Measurements from ENCODE around the gene MRTFB.
A peak's percentile ranks its signal among the peaks of the same experiment; 100 is the strongest.

MRTFB gene

GRCh38 chr16:14125708-14126107, 54.6 kb downstream of the MRTFB start:
- H3K27me3 ChIP-seq (ENCODE audit: low read depth, low read length), result no peaks in the 10 kb centered on the region
- peak overlapping the region; percentile 10; the same call in 1 of the 2 replicates for H3K9ac ChIP-seq (ENCODE audit: low read length)
- peak overlapping the region; percentile 79 for H3K4me2 ChIP-seq (ENCODE audit: low read length)
- peak overlapping the region; percentile 72 for H3K4me3 ChIP-seq (ENCODE audit: low read length)
- H3K9me3 ChIP-seq (ENCODE audit: insufficient read depth, low read length), result no peaks in the 10 kb centered on the region
- no peak for TF ChIP-seq CTCF (IDR thresholded peaks at IDR 0.05; ENCODE audit: low read depth, low read length)
- TF ChIP-seq EZH2phosphoT487 (IDR thresholded peaks at IDR 0.05; ENCODE audit: low read depth), result no peak
- H3K27ac ChIP-seq (ENCODE audit: low read length), result no peak overlapping the region
- no peak overlapping the region for H2AFZ ChIP-seq (ENCODE audit: low read depth, low read length)
- peaks cover 14% of the 10 kb centered on the region for H3K79me2 ChIP-seq (ENCODE audit: low read length)
- 0 out of 2 replicates have a peak, but pooled peaks cover 4% of the 10 kb centered on the region for H4K20me1 ChIP-seq (ENCODE audit: insufficient read depth, low read length)
- H3K4me1 ChIP-seq (ENCODE audit: low read length), result peaks cover 29% of the 10 kb centered on the region
- H3K36me3 ChIP-seq (replicated peaks; ENCODE audit: low read depth, low read length), result no peaks in the 10 kb centered on the region

DNA sequence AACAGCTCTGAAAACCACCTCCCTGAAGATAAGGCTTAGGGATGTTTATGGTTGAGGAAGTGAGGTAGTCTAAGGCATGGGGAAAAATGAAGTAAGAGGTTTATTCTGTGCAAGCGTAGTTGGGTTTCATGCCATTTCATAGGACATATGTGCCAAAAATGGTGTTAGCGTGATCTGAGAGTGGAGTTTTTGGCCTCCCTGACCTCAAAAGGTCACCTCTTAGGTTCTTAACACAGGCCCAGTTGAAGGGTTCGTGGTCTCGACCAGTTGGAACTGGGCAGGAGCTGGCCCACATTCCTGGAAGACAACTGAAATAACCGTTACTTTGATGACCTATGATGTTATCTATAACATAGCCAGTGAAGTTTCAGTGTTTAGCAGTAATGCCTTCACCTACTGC, 57.0 kb downstream of the MRTFB start:
- Histone ChIP-seq H3K27ac (ENCODE audit: low read length) (no peak overlapping the region), H3K9ac (ENCODE audit: low read length) (no peak overlapping the region), H3K9me3 (ENCODE audit: insufficient read depth, low read length) (no peaks in the 10 kb centered on the region), H2AFZ (ENCODE audit: low read depth, low read length) (no peak overlapping the region), H4K20me1 (ENCODE audit: insufficient read depth, low read length) (no peaks in the 10 kb centered on the region), H3K4me2 (ENCODE audit: low read length) (no peak overlapping the region), H3K27me3 (ENCODE audit: low read depth, low read length) (no peaks in the 10 kb centered on the region), H3K4me3 (ENCODE audit: low read length) (no peak overlapping the region), H3K36me3 (replicated peaks; ENCODE audit: low read depth, low read length) (peaks cover 3% of the 10 kb centered on the region), H3K4me1 (ENCODE audit: low read length) (peaks cover 31% of the 10 kb centered on the region), H3K79me2 (ENCODE audit: low read length) (peaks cover 13% of the 10 kb centered on the region)
- TF ChIP-seq EZH2phosphoT487 (IDR thresholded peaks at IDR 0.05; ENCODE audit: low read depth) (no peak), CTCF (IDR thresholded peaks at IDR 0.05; ENCODE audit: low read depth, low read length) (no peak)

- H3K79me2 ChIP-seq (ENCODE audit: low read length), result peaks cover 13% of the 10 kb centered on the region
- no peak overlapping the region for H2AFZ ChIP-seq (ENCODE audit: low read depth, low read length)
- no peaks in the 10 kb centered on the region for H3K9me3 ChIP-seq (ENCODE audit: insufficient read depth, low read length)
- no peak overlapping the region for H3K9ac ChIP-seq (ENCODE audit: low read length)
- H3K4me1 ChIP-seq (ENCODE audit: low read length), result peaks cover 32% of the 10 kb centered on the region
- peaks cover 3% of the 10 kb centered on the region for H3K36me3 ChIP-seq (replicated peaks; ENCODE audit: low read depth, low read length)
- no peaks in the 10 kb centered on the region for H3K27me3 ChIP-seq (ENCODE audit: low read depth, low read length)
- H4K20me1 ChIP-seq (ENCODE audit: insufficient read depth, low read length), result no peaks in the 10 kb centered on the region
- TF ChIP-seq EZH2phosphoT487 (IDR thresholded peaks at IDR 0.05; ENCODE audit: low read depth) (no peak), CTCF (IDR thresholded peaks at IDR 0.05; ENCODE audit: low read depth, low read length) (no peak)
- H3K27ac ChIP-seq (ENCODE audit: low read length), result no peak overlapping the region
- no peak overlapping the region for H3K4me2 ChIP-seq (ENCODE audit: low read length)
- H3K4me3 ChIP-seq (ENCODE audit: low read length), result no peak overlapping the region
These were observed 58.4 kb downstream of the MRTFB start for GRCh38 chr16:14129502-14129901.

GRCh38 chr16:14131774-14132695, 60.9 kb downstream of the MRTFB start:
- Histone ChIP-seq H3K4me2 (ENCODE audit: low read length) (peak overlapping the region; percentile 23; the same call in 1 of the 2 replicates), H3K36me3 (replicated peaks; ENCODE audit: low read depth, low read length) (peaks cover 3% of the 10 kb centered on the region), H4K20me1 (ENCODE audit: insufficient read depth, low read length) (no peaks in the 10 kb centered on the region), H3K9ac (ENCODE audit: low read length) (no peak overlapping the region), H3K27ac (ENCODE audit: low read length) (no peak overlapping the region), H3K4me3 (ENCODE audit: low read length) (no peak overlapping the region), H3K9me3 (ENCODE audit: insufficient read depth, low read length) (no peaks in the 10 kb centered on the region), H2AFZ (ENCODE audit: low read depth, low read length) (no peak overlapping the region), H3K79me2 (ENCODE audit: low read length) (no peaks in the 10 kb centered on the region), H3K27me3 (ENCODE audit: low read depth, low read length) (no peaks in the 10 kb centered on the region), H3K4me1 (ENCODE audit: low read length) (peaks cover 17% of the 10 kb centered on the region)
- TF ChIP-seq CTCF (IDR thresholded peaks at IDR 0.05; ENCODE audit: low read depth, low read length) (no peak), EZH2phosphoT487 (IDR thresholded peaks at IDR 0.05; ENCODE audit: low read depth) (no peak)
